GM12878 (cell line): Measurements from ENCODE around the gene MAPK8IP3. TPM values are rescaled to one million over a fixed set of nuclear protein-coding genes. Genes with fewer than 3 reads are reported as not detected.

Experiments
- ATAC-seq: fragments of 200-7000 bp; cut with Tn5 transposase; 3 replicates; pipeline ENCODE4 v1.9.1; 2020; ENCODE audit warnings: mild to moderate bottlenecking, moderate library complexity
- BruUV-seq: library from RNA; stranded (reverse); fragments of 400-500 nt; replicated peaks from 2 replicates; lab custom pipeline; 2021; lab: Mats Ljungman, UMichigan
- CTCF ChIA-PET: fragments of 300-600 bp; sonication (Branson Sonifier 250); formaldehyde crosslinking; extraction: SDS; loops from one replicate; lab custom pipeline; 2021; ENCODE audit warnings: inconsistent platforms; lab: Yijun Ruan, JAX
- POLR2A ChIA-PET: fragments of 350-600 bp; formaldehyde crosslinking; extraction: SDS; loops from one replicate; lab custom pipeline; 2021; ENCODE audit warnings: inconsistent platforms; lab: Charles Lee
- RAD21 ChIA-PET: fragments of 300-600 bp; sonication (Branson Sonifier 250); formaldehyde crosslinking; loops from one replicate; lab custom pipeline; 2023; ENCODE audit warnings: antibody characterized with exemption; ENCODE audit not compliant: unreplicated experiment; lab: Charles Lee
- SMC1A ChIA-PET: fragments of 300-600 bp; sonication (Branson Sonifier 250); formaldehyde crosslinking; loops from one replicate; lab custom pipeline; 2023; ENCODE audit not compliant: unreplicated experiment, uncharacterized antibody; lab: Charles Lee
- DNase-seq: peaks from one replicate; pipeline ENCODE4 v3.0.0-alpha.2; 2011; ENCODE audit warnings: low read depth, low spot score
- FAIRE-seq: peaks from 3 replicates; lab custom pipeline; 2011; peaks lifted over from hg19 to GRCh38; lab: Jason Lieb, UNC
- H2AFZ ChIP-seq: 2 replicates; pipeline ENCODE4 v1.6.0; 2011; ENCODE audit warnings: low read depth, low read length, control low read depth; ENCODE audit not compliant: control insufficient read depth
- H3K27ac ChIP-seq: 2 replicates; pipeline ENCODE4 v1.5.1; 2011; ENCODE audit warnings: control low read depth; ENCODE audit not compliant: control insufficient read depth, insufficient read depth
- H3K27me3 ChIP-seq, 2 experiments: replicated peaks in 1 of 2; 2 replicates each; pipeline versions ENCODE4 v1.6.0 to v1.6.1; 2011; ENCODE audit warnings: low read length in 1 of 2; ENCODE audit not compliant: control insufficient read depth in 2 of 2, insufficient read depth in 2 of 2
- H3K36me3 ChIP-seq, 2 experiments: 2 replicates each; pipeline ENCODE4 v1.5.1; 2011; ENCODE audit warnings: low read length in 1 of 2; ENCODE audit not compliant: control insufficient read depth in 2 of 2, insufficient read depth in 2 of 2
- H3K4me1 ChIP-seq: 2 replicates; pipeline ENCODE4 v1.6.1; 2011; ENCODE audit warnings: mild to moderate bottlenecking, low read length, moderate library complexity, mixed read lengths; ENCODE audit not compliant: control insufficient read depth, insufficient read depth
- H3K4me2 ChIP-seq: 2 replicates; pipeline ENCODE4 v1.6.0; 2011; ENCODE audit warnings: control low read depth; ENCODE audit not compliant: control insufficient read depth, insufficient read depth
- H3K4me3 ChIP-seq: fragments of 200-600 bp; sonication (generic); 2 replicates; pipeline ENCODE4 v1.5.1; 2016
- H3K79me2 ChIP-seq: 2 replicates; pipeline ENCODE4 v1.6.0; 2011; ENCODE audit warnings: low read length; ENCODE audit not compliant: control insufficient read depth, insufficient read depth
- H3K9ac ChIP-seq: 2 replicates; pipeline ENCODE4 v1.8.0; 2011; ENCODE audit warnings: low read length, control low read depth, mixed read lengths; ENCODE audit not compliant: control insufficient read depth, insufficient read depth
- H3K9me3 ChIP-seq: replicated peaks from 3 replicates; pipeline ENCODE4 v1.5.1; 2011; ENCODE audit warnings: mild to moderate bottlenecking, low read length; ENCODE audit not compliant: control insufficient read depth, insufficient read depth
- H4K20me1 ChIP-seq: 2 replicates; pipeline ENCODE4 v1.6.0; 2011; ENCODE audit not compliant: control insufficient read depth, insufficient read depth
- ATF7 ChIP-seq: fragments of 450-650 bp; IDR thresholded peaks from 2 replicates; pipeline ENCODE4 v1.6.1; 2016; ENCODE audit warnings: low read depth, mild to moderate bottlenecking
- CBX3 ChIP-seq: fragments of 200-600 bp; sonication (generic); IDR thresholded peaks from 2 replicates; pipeline ENCODE4 v1.6.1; 2016; ENCODE audit warnings: low read depth, borderline replicate concordance
- CBX5 ChIP-seq: sonication (generic); IDR thresholded peaks from 2 replicates; pipeline ENCODE4 v1.6.1; 2016; ENCODE audit warnings: low read depth, moderate library complexity, mild to moderate bottlenecking, inconsistent platforms
- CHD2 ChIP-seq: IDR thresholded peaks from 2 replicates; pipeline ENCODE4 v1.6.1; 2011; ENCODE audit warnings: low read depth, low read length, improper control_type of control experiment, borderline replicate concordance
- FOXM1 ChIP-seq: IDR thresholded peaks from 2 replicates; pipeline ENCODE4 v1.6.1; 2012; ENCODE audit warnings: low read depth, mild to moderate bottlenecking, inconsistent platforms, low read length, moderate library complexity
- IKZF2 ChIP-seq, 2 experiments: fragments of 450-650 bp; IDR thresholded peaks; 2 replicates each; pipeline ENCODE4 v1.6.1; 2017; ENCODE audit warnings: mild to moderate bottlenecking in 2 of 2, moderate library complexity in 2 of 2
- KLF5 ChIP-seq: fragments of 450-650 bp; IDR thresholded peaks from 2 replicates; pipeline ENCODE4 v1.6.1; 2014; ENCODE audit warnings: mild to moderate bottlenecking; ENCODE audit not compliant: partially characterized antibody
- MEF2B ChIP-seq: fragments of 450-650 bp; IDR thresholded peaks from 2 replicates; pipeline ENCODE4 v1.6.1; 2018; ENCODE audit warnings: mild to moderate bottlenecking, moderate library complexity; ENCODE audit not compliant: partially characterized antibody, poor library complexity, severe bottlenecking
- NFXL1 ChIP-seq: fragments of 450-650 bp; IDR thresholded peaks from 2 replicates; pipeline ENCODE4 v1.6.1; 2017; ENCODE audit warnings: antibody characterized with exemption, mild to moderate bottlenecking, borderline replicate concordance
- NR2C2 ChIP-seq: IDR thresholded peaks from 2 replicates; pipeline ENCODE4 v1.6.1; 2011; ENCODE audit warnings: borderline replicate concordance, low read depth; ENCODE audit not compliant: control insufficient read depth, insufficient read length
- PAX8 ChIP-seq: fragments of 450-650 bp; IDR thresholded peaks from 2 replicates; pipeline ENCODE4 v1.6.1; 2017; ENCODE audit warnings: mild to moderate bottlenecking, moderate library complexity
- POLR2AphosphoS5 ChIP-seq: IDR thresholded peaks from 2 replicates; pipeline ENCODE4 v1.6.1; 2011; ENCODE audit warnings: mild to moderate bottlenecking, low read length, inconsistent platforms
- RCOR1 ChIP-seq: conservative IDR thresholded peaks from 2 replicates; pipeline ENCODE4 v1.6.1; 2012; ENCODE audit warnings: low read depth, low read length, improper control_type of control experiment
- RFX5 ChIP-seq: IDR thresholded peaks from 2 replicates; pipeline ENCODE4 v1.6.1; 2011; ENCODE audit warnings: low read depth, low read length, improper control_type of control experiment
- STAT1 ChIP-seq: fragments of 450-650 bp; conservative IDR thresholded peaks from 2 replicates; pipeline ENCODE4 v1.6.1; 2014; ENCODE audit warnings: antibody characterized with exemption, mild to moderate bottlenecking
- ZNF217 ChIP-seq: fragments of 450-650 bp; IDR thresholded peaks from 2 replicates; pipeline ENCODE4 v1.6.1; 2017; ENCODE audit warnings: antibody characterized with exemption, mild to moderate bottlenecking
- WGBS: methylation state at CpG from one replicate; pipeline ENCODE4 v1.1.6; 2016; ENCODE audit warnings: low lambda C conversion rate; ENCODE audit not compliant: insufficient replicate concordance, insufficient coverage; ENCODE audit errors: missing lambda C conversion rate; 5-methylcytosine and 5-hydroxymethylcytosine counted together
- in situ Hi-C: fragments of 300-500 bp; cut with MboI; formaldehyde crosslinking; loops from 9 replicates; pipeline ENCODE4 v1.14.3; 2018; ENCODE audit warnings: mixed read lengths
- intact Hi-C: fragments of 100-400 bp; cut with micrococcal nuclease; formaldehyde crosslinking; loops from one replicate; pipeline ENCODE4 v1.14.2; 2022; ENCODE audit not compliant: unreplicated experiment
- polyA plus RNA-seq, 11 experiments: library from polyadenylated mRNA; depleted of rRNA in 4 of 11; unstranded in 6 of 11; stranded (reverse) in 5 of 11; fragments of >200 nt; fragmentation: Nextera tagmentation in 4 of 11; fragmentation: Illumina TruSeq in 1 of 11; extraction: Ambion mirVana in 4 of 11; extraction: Trizol in 1 of 11; gene quantifications; 1 replicate in 1 of 11; 2 replicates in 10 of 11; pipeline versions ENCODE4 v1.2.1 to v1.2.3, GENCODE V29; 2011 to 2016; ENCODE audit warnings: inconsistent platforms in 2 of 11, missing spikeins in 2 of 11, low read depth in 1 of 11
- total RNA-seq, 4 experiments: library from RNA; depleted of rRNA in 3 of 4; stranded (reverse); fragments of >200 nt in 3 of 4; fragmentation: Illumina TruSeq in 1 of 4; extraction: Trizol in 1 of 4; gene quantifications; 2 replicates each; pipeline versions ENCODE4 v1.2.1 to v1.2.3, GENCODE V29; 2013 to 2021
- TF ChIP-seq, protein P1 (sequence below): IDR thresholded peaks from 2 replicates; pipeline ENCODE4 v1.6.1; 2011; ENCODE audit warnings: low read depth, mild to moderate bottlenecking, low read length, moderate library complexity, borderline replicate concordance; ENCODE audit errors: extremely low read depth
- TF ChIP-seq, protein P2 (sequence below): IDR thresholded peaks from 2 replicates; pipeline ENCODE4 v1.6.1; 2011; ENCODE audit warnings: low read depth, low read length, improper control_type of control experiment, borderline replicate concordance
- TF ChIP-seq, protein P3 (sequence below): IDR thresholded peaks from 2 replicates; pipeline ENCODE4 v1.6.1; 2011; ENCODE audit warnings: borderline replicate concordance, low read depth, mild to moderate bottlenecking, moderate library complexity, low read length; ENCODE audit not compliant: insufficient read depth, poor library complexity, severe bottlenecking

Gene MAPK8IP3
- total and polyA plus RNA-seq, 10 of the 15 experiments (the other 5 are each of a cell fraction or from before 2014, with no cell fraction given): 0.06 to 67.9 (median 18.2) TPM

DNA sequence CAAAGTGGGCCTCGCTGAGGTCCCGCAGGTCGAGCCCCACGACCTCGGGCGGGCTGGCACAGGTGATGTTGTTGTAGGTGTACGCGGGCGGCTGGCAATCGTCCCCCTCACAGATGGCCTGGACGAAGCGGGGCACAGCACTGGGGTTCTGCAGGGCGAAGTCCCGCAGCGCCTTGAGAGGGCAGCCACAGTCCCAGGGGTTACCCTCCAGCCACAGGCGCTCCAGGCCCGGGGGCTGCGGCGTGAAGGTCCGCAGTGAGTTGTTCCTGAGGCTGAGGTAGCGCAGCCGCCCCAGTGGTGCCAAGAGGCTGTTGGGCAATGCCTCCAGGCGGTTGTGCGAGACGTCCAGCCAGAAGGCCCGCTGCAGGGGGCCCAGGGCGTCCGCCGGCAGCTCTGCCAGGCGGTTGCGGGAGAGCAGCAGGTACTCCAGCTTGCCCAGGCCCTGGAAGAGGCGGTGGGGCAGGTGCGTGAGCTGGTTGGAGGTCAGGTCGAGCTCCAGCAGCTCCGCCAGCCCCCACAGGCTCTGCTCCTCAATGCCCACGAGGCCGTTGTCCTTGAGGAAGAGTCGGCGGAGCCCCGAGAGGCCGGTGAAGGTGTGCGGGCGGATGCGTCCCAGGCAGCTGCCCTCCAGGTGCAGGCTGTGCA is 84.7 kb downstream of the MAPK8IP3 start:
- CTCF ChIA-PET: no interaction called here
- no peaks in the 10 kb centered on the region for H3K4me1 ChIP-seq
- TF ChIP-seq, protein P1, sequence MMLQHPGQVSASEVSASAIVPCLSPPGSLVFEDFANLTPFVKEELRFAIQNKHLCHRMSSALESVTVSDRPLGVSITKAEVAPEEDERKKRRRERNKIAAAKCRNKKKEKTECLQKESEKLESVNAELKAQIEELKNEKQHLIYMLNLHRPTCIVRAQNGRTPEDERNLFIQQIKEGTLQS: no peak
- TF ChIP-seq IKZF2 (IDR thresholded peaks at IDR 0.05): no peak
- TF ChIP-seq MEF2B: no peak
- no peak for TF ChIP-seq ZNF217
- no peak for TF ChIP-seq FOXM1
- TF ChIP-seq RFX5: no peak
- TF ChIP-seq KLF5: no peak
- TF ChIP-seq PAX8: no peak
- no peak for TF ChIP-seq ATF7
- TF ChIP-seq POLR2AphosphoS5: no peak
- TF ChIP-seq, protein P2, sequence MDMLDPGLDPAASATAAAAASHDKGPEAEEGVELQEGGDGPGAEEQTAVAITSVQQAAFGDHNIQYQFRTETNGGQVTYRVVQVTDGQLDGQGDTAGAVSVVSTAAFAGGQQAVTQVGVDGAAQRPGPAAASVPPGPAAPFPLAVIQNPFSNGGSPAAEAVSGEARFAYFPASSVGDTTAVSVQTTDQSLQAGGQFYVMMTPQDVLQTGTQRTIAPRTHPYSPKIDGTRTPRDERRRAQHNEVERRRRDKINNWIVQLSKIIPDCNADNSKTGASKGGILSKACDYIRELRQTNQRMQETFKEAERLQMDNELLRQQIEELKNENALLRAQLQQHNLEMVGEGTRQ: no peak
- no peak for TF ChIP-seq CBX5
- no peak for TF ChIP-seq STAT1
- no peak for TF ChIP-seq RCOR1
- TF ChIP-seq NR2C2: no peak
- TF ChIP-seq CBX3: no peak
- no peak for TF ChIP-seq NFXL1
- TF ChIP-seq, protein P3, sequence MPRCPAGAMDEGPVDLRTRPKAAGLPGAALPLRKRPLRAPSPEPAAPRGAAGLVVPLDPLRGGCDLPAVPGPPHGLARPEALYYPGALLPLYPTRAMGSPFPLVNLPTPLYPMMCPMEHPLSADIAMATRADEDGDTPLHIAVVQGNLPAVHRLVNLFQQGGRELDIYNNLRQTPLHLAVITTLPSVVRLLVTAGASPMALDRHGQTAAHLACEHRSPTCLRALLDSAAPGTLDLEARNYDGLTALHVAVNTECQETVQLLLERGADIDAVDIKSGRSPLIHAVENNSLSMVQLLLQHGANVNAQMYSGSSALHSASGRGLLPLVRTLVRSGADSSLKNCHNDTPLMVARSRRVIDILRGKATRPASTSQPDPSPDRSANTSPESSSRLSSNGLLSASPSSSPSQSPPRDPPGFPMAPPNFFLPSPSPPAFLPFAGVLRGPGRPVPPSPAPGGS: no peak
- no peak for TF ChIP-seq CHD2
- TF ChIP-seq, all 136 proteins: peak for 0
- Histone ChIP-seq H3K4me2 (no peak overlapping the region), H3K27me3 (no peaks in the 10 kb centered on the region), H4K20me1 (no peaks in the 10 kb centered on the region), H3K27ac (no peak overlapping the region), H3K79me2 (no peaks in the 10 kb centered on the region; the same call in none of the 2 replicates), H3K9ac (no peak overlapping the region), H3K36me3 (peaks cover 0 to 12% of the 10 kb centered on the region in 2 experiments; a peak in 3 of 4 replicates), H2AFZ (no peak overlapping the region), H3K4me3 (no peak overlapping the region), H3K9me3 (no peaks in the 10 kb centered on the region)
- BruUV-seq: no TSS peak
- WGBS: 96% methylated on average over 40 of the region's 44 CpGs
- FAIRE-seq (no peak), ATAC-seq (no peak), DNase-seq (no peak)
- in situ Hi-C loops (no loop called here), intact Hi-C loops (no loop called here)
- POLR2A ChIA-PET: no interaction called here
- SMC1A ChIA-PET: no interaction called here
- RAD21 ChIA-PET: no interaction called here
